CD4-positive, alpha-beta T cell treated with Interleukin-21 for 1 hour (primary cell): ENCODE measurements around the gene SCAMP4.

Experiments
- DNase-seq: peaks from one replicate; pipeline ENCODE4 v3.0.0-alpha.2; 2020

The SCAMP4 gene

GRCh38 chr19:1914826-1915341, 9.7 kb downstream of the SCAMP4 start:
- DNase-seq = no peak

DNA sequence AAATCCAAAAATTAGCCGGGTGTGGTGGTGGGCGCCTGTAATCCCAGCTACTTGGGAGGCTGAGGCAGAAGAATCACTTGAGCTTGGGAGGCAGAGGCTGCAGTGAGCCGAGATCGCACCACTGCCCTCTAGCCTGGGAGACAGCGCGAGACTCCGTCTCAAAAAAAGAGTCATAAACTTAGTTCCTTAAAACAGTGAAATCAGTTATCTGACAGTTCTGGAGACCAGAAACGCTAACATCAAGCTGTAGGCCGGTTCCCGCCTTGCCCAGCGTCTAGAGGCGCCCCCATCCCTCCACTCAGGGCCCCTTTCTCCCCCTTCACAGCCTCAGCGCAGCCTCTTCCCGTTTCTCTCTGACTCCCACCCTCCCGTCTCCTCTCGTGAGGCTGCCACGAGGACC, 11.9 kb downstream of the SCAMP4 start:
- no peak for DNase-seq

DNA sequence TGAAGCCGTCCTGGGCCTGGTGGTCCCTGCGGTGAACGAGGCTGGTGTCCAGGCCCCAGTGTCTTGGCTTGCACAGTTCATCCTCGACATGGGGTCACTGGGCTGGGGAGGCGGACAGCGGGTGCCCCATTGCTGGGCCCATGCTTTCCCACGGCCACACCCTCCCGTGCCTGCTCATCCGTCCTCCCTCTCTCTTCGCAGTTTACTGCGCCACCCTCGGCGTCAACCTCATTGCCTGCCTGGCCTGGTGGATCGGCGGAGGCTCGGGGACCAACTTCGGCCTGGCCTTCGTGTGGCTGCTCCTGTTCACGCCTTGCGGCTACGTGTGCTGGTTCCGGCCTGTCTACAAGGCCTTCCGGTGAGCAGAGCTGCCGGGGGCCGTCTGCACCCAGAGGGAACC, 12.7 kb downstream of the SCAMP4 start:
- no peak for DNase-seq

GRCh38 chr19:1918975-1919374, 13.8 kb downstream of the SCAMP4 start:
- DNase-seq = no peak

- DNase-seq = no peak
Measured at GRCh38 chr19:1920644-1921043, 15.4 kb downstream of the SCAMP4 start.

- no peak for DNase-seq
Measured at GRCh38 chr19:1921326-1921725, 16.1 kb downstream of the SCAMP4 start.

DNA sequence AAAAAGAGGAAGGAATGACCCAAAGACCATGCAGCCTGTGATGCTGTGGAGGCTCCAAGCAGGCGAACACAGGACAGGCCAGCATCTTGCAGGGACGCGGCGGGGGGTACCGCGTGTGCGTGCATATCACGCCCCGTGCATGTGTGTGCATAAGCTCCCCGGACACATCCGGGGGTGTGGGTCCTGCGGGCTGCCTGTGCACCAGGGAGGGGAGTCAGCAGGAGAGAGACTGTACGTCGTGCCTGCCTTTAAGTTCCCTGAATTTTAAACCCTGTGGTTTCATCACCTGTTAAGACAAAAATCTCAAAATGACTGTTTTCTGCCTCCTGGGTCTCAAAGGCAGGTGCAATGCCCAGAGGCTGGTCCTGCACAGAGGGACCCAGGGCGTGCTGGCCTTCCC, 16.6 kb downstream of the SCAMP4 start:
- no peak for DNase-seq

- no peak for DNase-seq
Measured at GRCh38 chr19:1922803-1923202, 17.6 kb downstream of the SCAMP4 start.

DNA sequence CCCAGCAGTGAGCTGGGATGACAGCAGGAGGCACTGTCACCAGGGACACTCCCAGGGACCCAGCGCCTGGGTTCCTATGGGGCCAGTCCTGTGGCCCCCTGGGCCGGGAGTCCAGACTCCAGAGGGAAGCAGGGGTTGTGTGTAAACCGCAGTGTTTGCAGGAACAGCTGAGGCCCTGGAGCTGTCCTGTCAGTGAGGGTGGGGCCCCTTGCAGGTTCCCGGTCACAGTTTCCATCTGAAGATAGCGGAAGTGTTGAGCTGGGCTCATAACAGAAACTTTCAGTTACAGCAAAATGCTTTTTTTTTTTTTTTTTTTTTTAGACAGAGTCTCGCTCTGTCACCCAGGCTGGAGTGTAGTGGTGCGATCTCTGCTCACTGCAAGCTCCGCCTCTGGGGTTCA, 18.1 kb downstream of the SCAMP4 start:
- no peak for DNase-seq

DNA sequence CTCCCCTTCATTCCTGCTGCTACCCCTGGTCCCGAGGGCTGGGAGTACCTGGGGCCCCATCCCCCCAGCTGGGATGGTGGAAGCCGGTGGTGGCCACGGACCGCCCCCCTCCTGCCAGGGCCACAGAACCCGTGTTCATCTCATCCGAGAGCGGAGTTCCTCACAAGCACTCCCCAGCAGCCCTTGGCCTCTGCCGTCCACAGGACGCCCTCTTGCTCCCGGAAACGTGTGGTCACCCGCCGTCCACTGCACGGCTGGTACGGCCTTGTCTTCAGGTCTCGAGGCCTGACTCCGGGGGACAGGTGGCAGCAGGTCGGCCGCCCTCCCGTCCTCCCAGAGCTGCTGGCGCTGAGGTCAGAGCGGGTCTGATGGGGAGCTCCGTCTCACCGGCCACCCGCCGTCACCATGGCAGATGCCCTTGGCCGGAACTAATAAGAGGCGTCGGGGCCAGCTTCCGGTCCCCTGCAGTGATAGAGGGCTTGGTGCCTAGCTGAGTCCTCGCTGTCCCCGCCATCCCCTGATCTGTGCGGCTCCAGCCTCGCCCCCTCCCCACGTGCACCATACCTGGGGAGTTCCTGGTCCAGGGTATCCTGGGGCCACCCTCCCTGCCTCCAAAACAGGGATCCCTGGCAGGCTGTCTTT, 19.2 kb downstream of the SCAMP4 start:
- no peak for DNase-seq

GRCh38 chr19:1925544-1925943, 20.3 kb downstream of the SCAMP4 start:
- DNase-seq = no peak

GRCh38 chr19:1929021-1929742, 24.0 kb downstream of the SCAMP4 start:
- DNase-seq = peak; percentile 85

DNA sequence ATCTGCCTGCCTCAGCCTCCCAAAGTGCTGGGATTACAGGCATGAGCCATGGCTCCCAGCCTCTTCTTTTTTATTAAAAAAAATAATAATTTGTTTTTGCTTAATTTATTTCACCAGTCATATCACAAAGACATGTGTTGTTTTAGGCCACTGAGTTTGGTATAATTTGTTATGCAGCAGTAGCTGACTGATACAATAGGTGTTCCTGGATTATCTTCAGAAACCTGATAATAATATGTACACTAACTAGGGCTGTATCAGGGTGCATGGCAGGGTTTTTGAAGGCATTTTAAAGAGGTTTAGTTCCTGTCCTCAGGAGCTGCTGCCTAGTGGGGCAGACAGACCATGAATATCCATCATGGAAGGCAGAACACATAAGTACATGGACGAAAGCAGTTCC, 26.2 kb downstream of the SCAMP4 start:
- no peak for DNase-seq

DNA sequence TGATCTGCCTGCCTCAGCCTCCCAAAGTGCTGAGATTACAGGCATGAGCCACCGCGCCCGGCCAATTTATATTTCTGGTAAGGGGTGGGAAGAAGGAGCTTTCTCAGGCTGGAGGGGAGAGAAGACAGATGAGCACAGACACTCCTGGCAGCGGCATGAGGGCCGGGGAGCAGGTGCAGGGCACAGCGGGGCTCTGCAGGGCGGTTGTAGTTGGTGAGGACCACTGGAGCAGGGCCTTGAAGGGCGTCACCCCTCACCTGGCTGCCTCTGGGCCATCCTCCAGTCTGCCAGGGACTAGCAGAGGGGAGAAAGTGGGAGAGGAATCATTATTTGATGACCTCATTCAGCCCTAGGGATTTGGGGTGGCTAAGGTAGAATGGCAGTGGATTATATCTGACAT, 27.2 kb downstream of the SCAMP4 start:
- DNase-seq = no peak

GRCh38 chr19:1933244-1933643, 28.0 kb downstream of the SCAMP4 start:
- no peak for DNase-seq

- no peak for DNase-seq
Measured at GRCh38 chr19:1933942-1934341, 28.7 kb downstream of the SCAMP4 start.

- peak; percentile 37 for DNase-seq
Measured at GRCh38 chr19:1935484-1936208, 30.4 kb downstream of the SCAMP4 start.

GRCh38 chr19:1936430-1936829, 31.2 kb downstream of the SCAMP4 start:
- no peak for DNase-seq

GRCh38 chr19:1936916-1937610, 31.9 kb downstream of the SCAMP4 start:
- no peak for DNase-seq

GRCh38 chr19:1938071-1938470, 32.9 kb downstream of the SCAMP4 start:
- DNase-seq = no peak

DNA sequence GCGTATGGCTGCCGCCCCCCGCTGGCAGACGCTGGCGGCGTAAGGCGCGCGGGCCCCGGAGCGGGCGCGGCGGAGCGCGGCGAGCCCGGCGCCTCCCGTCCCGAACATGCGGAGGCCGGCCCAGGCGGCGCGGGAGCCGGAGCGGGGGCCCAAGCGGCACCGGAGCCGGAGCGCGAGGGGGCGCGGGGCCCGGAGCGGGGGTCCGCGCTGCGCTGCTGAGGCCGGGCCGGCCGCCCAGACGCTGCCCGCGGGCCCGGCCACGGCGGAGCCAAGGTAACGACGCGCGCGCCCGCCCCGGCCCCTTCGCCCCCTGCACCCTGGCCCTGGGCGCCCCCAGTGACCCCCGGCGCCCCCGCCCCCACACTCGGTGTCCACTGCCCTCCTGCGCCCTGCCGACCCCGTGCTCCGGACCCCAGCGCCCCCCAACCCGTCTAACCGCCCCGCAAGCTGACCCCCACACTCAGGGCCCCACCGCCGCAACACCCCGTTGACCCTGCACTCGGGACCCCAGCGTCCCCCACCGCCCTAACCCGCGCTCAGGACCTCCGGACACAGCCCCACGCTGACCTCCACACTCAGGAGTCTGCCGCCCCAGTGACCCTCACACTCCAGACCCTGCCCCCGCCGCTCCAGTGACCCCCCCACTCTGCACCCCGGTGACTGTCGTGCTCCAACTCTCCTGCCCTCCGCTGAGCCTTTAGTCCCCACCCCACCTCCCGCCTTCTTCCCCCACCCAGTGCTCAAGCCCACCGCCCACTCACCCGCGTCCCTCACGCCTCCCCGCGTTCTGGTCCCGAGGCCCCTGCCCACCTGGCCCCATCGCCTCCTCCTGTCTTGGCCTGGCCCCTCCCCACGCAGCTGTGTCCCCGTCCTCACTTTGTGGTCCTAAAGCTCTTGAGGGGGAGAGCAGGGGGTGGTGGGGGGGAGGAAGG, 36.2 kb downstream of the SCAMP4 start, which contains the start of gene CSNK1G2:
Gene CSNK1G2, plus strand, starts transcription at position 27 of the 932 bp plus-strand sequence. CDS start 28,601 bp downstream, outside the sequence.
- DNase-seq = no peak
